Epithelial cell of esophagus (primary cell): ENCODE data around the gene UNC79.

Experiments
- DNase-seq: peaks from one replicate; pipeline ENCODE4 v3.0.0; 2010; ENCODE audit warnings: low read depth
- H3K4me3 ChIP-seq: 2 replicates; pipeline ENCODE4 v1.5.1; 2011; ENCODE audit warnings: mild to moderate bottlenecking, low read length, control low read depth
- CTCF ChIP-seq: IDR thresholded peaks from 2 replicates; pipeline ENCODE4 v1.5.1; 2011; ENCODE audit warnings: low read depth, mild to moderate bottlenecking, low read length, control low read depth, inconsistent platforms; ENCODE audit not compliant: insufficient read depth; ENCODE audit errors: missing control alignments

Gene UNC79

DNA sequence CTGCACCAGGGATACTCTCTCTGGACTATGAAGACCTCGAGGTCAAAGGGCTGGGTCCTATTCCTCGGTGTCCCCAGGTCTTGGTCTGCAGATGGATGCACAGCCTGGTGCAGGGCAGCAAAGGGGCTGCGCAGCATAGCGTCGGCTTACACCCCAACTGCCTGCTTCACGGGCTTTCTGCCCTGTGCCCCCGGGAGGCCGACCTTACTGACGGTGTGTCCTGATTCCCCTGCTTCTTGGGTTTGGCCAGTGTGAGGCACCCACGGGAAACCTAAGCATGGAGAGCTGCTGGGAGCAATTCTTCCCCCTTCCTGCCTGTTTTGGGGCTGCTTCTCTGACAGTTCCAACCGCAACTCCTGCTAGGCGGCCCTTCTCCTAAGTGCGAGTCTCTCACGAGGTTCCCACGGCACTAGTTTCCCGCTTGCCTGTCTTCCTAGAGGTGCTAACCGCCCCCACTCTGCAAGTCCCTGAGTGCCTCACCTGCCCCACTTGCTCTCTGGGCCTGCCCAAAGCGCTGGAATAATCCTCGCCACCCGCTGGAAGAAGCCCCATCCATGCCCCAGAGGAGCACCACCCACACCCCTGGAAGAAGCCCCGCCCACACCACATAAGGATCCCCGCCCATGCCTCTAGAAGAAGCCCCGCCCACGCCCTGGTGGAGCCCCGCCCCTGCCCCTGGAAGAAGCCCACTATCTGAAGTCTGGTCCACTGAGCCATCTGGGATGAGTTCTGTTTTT, 303.5 kb downstream of the UNC79 start:
- H3K4me3 ChIP-seq = no peak overlapping the region
- DNase-seq = no peak
- TF ChIP-seq CTCF = no peak

- no peak for TF ChIP-seq CTCF
- DNase-seq = no peak
- no peak overlapping the region for H3K4me3 ChIP-seq
These were observed 304.5 kb downstream of the UNC79 start for GRCh38 chr14:93735206-93735605.

GRCh38 chr14:93736378-93737014, 305.8 kb downstream of the UNC79 start:
- H3K4me3 ChIP-seq = no peak overlapping the region
- DNase-seq = no peak
- TF ChIP-seq CTCF = no peak

GRCh38 chr14:93737634-93738033, 306.9 kb downstream of the UNC79 start:
- DNase-seq = no peak
- no peak for TF ChIP-seq CTCF
- H3K4me3 ChIP-seq = no peak overlapping the region

GRCh38 chr14:93741556-93742230, 311.0 kb downstream of the UNC79 start:
- H3K4me3 ChIP-seq = no peak overlapping the region
- DNase-seq = no peak
- no peak for TF ChIP-seq CTCF

DNA sequence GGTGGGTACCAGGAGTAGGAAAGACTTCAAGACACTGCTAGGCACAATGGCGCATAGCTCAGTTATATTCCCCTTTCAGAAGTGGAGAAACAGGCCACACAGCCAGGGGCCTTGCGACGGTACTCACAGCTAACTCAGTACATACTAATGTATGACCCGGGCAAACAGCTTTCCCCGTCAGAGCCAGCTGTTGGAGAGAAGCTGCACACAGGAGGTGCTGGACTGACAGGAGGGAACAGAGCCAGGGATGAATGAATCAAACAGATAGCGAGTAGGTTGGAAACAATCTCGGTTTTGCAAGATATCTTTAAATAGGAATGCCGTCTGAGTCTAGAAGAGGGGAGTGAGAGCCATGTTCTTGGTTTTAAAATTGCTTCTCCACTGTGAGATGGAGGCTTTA, 312.0 kb downstream of the UNC79 start:
- H3K4me3 ChIP-seq = no peak overlapping the region
- no peak for TF ChIP-seq CTCF
- no peak for DNase-seq
